Globus pallidus (tissue), 1 donor: ENCODE results near the gene EFL1.

Experiments used
- DNase-seq: peaks from one replicate; pipeline ENCODE4 v3.0.0-alpha.2; 2015; ENCODE audit warnings: low spot score

The EFL1 gene

GRCh38 chr15:82122746-82123400, 139.7 kb downstream of the EFL1 start:
- no peak for DNase-seq

- DNase-seq: no peak
Measured at GRCh38 chr15:82118040-82118439, 144.5 kb downstream of the EFL1 start.

- DNase-seq: no peak
Measured at GRCh38 chr15:82117296-82117695, 145.2 kb downstream of the EFL1 start.

- no peak for DNase-seq
Measured at GRCh38 chr15:82114660-82115059, 147.9 kb downstream of the EFL1 start.

GRCh38 chr15:82113106-82113715, 149.3 kb downstream of the EFL1 start:
- DNase-seq: no peak

GRCh38 chr15:82111918-82112317, 150.6 kb downstream of the EFL1 start:
- DNase-seq: no peak

GRCh38 chr15:82110144-82110543, 152.4 kb downstream of the EFL1 start:
- DNase-seq: no peak

GRCh38 chr15:82108489-82109078, 153.9 kb downstream of the EFL1 start:
- DNase-seq: peak; percentile 16

GRCh38 chr15:82106679-82107078, 155.9 kb downstream of the EFL1 start:
- no peak for DNase-seq

- DNase-seq: no peak
Measured at GRCh38 chr15:82105451-82106215, 156.9 kb downstream of the EFL1 start.

GRCh38 chr15:82103468-82103867, 159.1 kb downstream of the EFL1 start:
- no peak for DNase-seq

GRCh38 chr15:82100111-82100929, 162.2 kb downstream of the EFL1 start:
- DNase-seq: no peak

- DNase-seq: no peak
Measured at GRCh38 chr15:82098674-82099073, 163.9 kb downstream of the EFL1 start.

GRCh38 chr15:82095803-82096202, 166.7 kb downstream of the EFL1 start:
- no peak for DNase-seq

GRCh38 chr15:82093774-82094211, 168.7 kb downstream of the EFL1 start:
- no peak for DNase-seq

- DNase-seq: no peak
Measured at GRCh38 chr15:82093325-82093724, 169.2 kb downstream of the EFL1 start.

- no peak for DNase-seq
Measured at GRCh38 chr15:82091636-82092140, 170.8 kb downstream of the EFL1 start.

GRCh38 chr15:82086243-82086995, 176.1 kb downstream of the EFL1 start:
- DNase-seq: no peak

GRCh38 chr15:82081914-82082762, 180.4 kb downstream of the EFL1 start:
- DNase-seq: no peak

GRCh38 chr15:82080774-82081173, 181.8 kb downstream of the EFL1 start:
- DNase-seq: no peak
